GM21526 (cell line): Measurements from ENCODE around the gene POLR3B.

ENCODE experiments used
- ATAC-seq: cut with Tn5 transposase; IDR thresholded peaks from one replicate; pipeline ENCODE4 v1.9.1; 2021; ENCODE audit warnings: moderate library complexity; ENCODE audit not compliant: unreplicated experiment, low FRiP score

Gene POLR3B

DNA sequence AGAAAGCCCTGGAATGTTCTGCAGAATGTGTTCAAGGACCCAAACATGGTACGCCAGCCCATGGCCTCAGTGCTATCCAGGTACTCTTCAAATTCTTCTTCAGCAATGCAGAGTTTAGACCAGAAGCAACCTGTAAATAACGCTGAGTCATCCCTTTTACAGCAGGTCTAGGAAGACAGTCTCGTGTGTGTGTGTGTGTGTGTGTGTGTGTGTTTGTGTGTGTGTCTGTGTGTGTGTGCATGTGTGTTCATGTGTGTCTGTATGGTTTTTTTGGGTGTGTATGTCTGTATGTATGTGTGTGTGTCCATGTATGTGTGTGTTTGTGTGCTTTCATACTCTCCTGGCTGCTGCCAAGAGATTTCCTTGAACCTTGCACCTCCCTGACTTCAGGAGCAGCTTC lies 165.2 kb downstream of the POLR3B start:
- ATAC-seq, result no peak

DNA sequence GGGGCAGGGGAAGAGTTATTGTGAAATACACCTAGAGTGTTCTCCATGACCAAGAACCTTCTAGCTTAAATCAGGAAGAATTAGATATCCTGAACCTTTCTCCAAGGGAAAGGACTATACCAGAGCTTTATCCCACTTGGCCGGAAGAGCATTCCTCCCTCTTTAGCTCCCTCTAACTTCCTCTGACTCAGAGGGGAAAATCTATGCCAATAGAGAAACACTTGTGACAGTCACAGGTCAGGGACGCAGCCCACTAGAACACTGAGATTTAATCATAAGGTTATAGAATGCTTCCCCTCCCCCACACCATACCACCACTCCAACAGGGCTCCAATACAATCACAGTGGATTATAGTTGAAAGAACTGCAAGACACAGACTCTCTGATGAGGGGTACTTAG lies 169.8 kb downstream of the POLR3B start:
- ATAC-seq, result no peak

DNA sequence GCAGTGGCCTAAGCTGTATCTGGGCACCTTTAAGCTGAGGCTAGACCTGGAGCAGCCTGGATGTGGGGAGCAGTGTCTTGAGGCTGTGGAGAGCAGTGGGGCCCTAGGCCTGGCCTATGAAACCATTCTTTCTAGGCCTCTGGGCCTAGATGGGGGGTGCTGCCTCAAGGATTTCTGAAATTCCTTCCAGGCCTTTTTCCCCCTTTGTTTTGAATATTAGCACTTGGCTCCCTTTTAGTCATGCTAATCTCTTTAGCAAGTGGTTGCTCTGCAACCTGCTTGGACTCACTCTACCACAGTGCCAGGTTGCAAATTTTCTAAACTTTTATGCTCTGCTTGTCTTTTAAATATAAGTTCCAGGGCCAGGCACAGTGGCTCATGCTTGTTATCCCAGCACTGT lies 183.7 kb downstream of the POLR3B start:
- ATAC-seq, result no peak

DNA sequence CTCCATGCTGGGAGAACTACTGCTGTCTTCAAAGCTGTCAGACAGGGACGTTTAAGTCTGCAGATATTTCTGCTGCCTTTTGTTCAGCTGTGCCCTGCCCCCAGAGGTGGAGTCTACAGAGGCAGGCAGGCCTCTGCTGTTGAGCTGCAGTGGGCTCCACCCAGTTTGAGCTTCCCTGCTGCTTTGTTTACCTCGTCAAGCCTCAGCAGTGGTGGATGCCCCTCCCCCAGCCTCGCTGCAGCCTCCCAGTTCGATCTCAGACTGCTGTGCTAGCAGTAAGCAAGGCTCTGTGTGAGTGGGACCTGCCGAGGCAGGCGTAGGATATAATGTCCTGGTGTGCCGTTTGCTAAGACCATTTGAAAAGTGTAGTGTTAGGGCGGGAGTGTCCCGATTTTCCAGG lies 193.9 kb downstream of the POLR3B start:
- ATAC-seq, result no peak

DNA sequence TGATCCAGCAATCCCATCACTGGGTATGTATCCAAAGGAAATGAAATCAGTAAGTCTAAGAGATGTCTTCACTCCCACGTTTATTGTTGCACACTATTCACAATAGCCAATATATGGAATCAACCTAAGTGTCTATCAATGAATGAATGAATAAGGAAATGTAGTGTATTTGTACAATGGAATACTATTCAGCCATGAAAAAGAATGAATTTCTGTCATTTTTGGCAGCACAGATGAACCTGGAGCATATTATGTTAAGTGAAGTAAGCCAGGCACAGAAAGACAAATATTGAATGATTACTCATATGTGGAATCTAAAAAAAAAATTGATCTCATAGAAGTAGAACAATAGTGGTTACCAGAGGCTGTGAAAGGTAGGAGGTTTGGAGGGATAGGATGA lies 194.7 kb downstream of the POLR3B start:
- no peak for ATAC-seq
